ENCODE data around the gene DUSP1.

Gene DUSP1

GRCh38 chr5:172766287-172767108, 4.5 kb downstream of the DUSP1 start:
- no peak for TF ChIP-seq FOXP2 (optimal IDR thresholded peaks at IDR 0.05; ENCODE audit: borderline replicate concordance, extremely low read depth, extremely low read length, insufficient read depth)
- TF ChIP-seq POLR2AphosphoS5 (IDR thresholded peaks at IDR 0.05; ENCODE audit: low read depth, low read length), result peak; percentile 72
- peak; percentile 43; the same call in 1 of the 2 replicates for TF ChIP-seq SIN3A (IDR thresholded peaks at IDR 0.05; ENCODE audit: borderline replicate concordance, insufficient read depth, low read length)
- TF ChIP-seq, protein P1, sequence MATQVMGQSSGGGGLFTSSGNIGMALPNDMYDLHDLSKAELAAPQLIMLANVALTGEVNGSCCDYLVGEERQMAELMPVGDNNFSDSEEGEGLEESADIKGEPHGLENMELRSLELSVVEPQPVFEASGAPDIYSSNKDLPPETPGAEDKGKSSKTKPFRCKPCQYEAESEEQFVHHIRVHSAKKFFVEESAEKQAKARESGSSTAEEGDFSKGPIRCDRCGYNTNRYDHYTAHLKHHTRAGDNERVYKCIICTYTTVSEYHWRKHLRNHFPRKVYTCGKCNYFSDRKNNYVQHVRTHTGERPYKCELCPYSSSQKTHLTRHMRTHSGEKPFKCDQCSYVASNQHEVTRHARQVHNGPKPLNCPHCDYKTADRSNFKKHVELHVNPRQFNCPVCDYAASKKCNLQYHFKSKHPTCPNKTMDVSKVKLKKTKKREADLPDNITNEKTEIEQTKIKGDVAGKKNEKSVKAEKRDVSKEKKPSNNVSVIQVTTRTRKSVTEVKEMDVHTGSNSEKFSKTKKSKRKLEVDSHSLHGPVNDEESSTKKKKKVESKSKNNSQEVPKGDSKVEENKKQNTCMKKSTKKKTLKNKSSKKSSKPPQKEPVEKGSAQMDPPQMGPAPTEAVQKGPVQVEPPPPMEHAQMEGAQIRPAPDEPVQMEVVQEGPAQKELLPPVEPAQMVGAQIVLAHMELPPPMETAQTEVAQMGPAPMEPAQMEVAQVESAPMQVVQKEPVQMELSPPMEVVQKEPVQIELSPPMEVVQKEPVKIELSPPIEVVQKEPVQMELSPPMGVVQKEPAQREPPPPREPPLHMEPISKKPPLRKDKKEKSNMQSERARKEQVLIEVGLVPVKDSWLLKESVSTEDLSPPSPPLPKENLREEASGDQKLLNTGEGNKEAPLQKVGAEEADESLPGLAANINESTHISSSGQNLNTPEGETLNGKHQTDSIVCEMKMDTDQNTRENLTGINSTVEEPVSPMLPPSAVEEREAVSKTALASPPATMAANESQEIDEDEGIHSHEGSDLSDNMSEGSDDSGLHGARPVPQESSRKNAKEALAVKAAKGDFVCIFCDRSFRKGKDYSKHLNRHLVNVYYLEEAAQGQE (IDR thresholded peaks at IDR 0.05; ENCODE audit: insufficient read depth in 1 of 2, low read depth in 2 of 2, low read length in 2 of 2), result peak in 1 of 2 experiments; percentile 33; a peak in 1 of 4 replicates
- no peak for TF ChIP-seq TAF1 (IDR thresholded peaks at IDR 0.05; ENCODE audit: borderline replicate concordance, insufficient read depth, low read length)

DNA sequence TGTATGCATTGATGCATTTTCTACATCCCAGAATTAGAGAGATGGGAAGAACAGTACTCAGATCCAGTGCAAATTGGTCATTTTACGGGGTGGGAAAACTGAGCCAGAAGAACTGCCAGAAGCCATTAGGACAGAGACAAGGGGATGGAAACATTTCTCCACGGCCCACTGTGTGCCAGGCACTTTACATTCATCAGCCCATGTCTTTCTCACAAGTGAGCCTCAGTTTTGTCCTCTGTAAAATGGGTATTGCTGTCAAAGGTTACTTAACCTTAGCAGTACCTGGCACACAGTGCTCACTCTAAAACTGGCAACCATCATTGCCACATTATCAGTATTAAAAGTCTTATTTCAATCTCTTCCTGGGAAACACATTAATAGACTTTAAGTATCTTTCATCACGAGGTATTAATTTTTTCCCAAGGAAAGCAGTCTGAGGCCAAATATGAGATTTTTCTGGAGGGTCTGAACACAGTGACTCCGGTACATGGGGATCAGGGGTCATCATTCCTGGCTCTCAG, 5.2 kb downstream of the DUSP1 start:
- TF ChIP-seq POLR2AphosphoS5 (IDR thresholded peaks at IDR 0.05; ENCODE audit: low read depth, low read length), result peak; percentile 53; the same call in 1 of the 2 replicates
- TF ChIP-seq, protein P1 (IDR thresholded peaks at IDR 0.05; ENCODE audit: insufficient read depth in 1 of 2, low read depth in 2 of 2, low read length in 2 of 2), result no peak
- TF ChIP-seq TAF1 (IDR thresholded peaks at IDR 0.05; ENCODE audit: borderline replicate concordance, insufficient read depth, low read length), result no peak
- no peak for TF ChIP-seq FOXP2 (optimal IDR thresholded peaks at IDR 0.05; ENCODE audit: borderline replicate concordance, extremely low read depth, extremely low read length, insufficient read depth)

- TF ChIP-seq SIN3A (IDR thresholded peaks at IDR 0.05; ENCODE audit: borderline replicate concordance, insufficient read depth, low read length), result no peak
- TF ChIP-seq TAF1 (IDR thresholded peaks at IDR 0.05; ENCODE audit: borderline replicate concordance, insufficient read depth, low read length), result no peak
- TF ChIP-seq, protein P1 (IDR thresholded peaks at IDR 0.05; ENCODE audit: insufficient read depth in 1 of 2, low read depth in 2 of 2, low read length in 2 of 2), result no peak; a peak in 1 of 4 replicates
- TF ChIP-seq POLR2AphosphoS5 (IDR thresholded peaks at IDR 0.05; ENCODE audit: low read depth, low read length), result peak; percentile 44; the same call in 1 of the 2 replicates
- no peak for TF ChIP-seq FOXP2 (optimal IDR thresholded peaks at IDR 0.05; ENCODE audit: borderline replicate concordance, extremely low read depth, extremely low read length, insufficient read depth)
Measured at GRCh38 chr5:172764861-172765765, 5.9 kb downstream of the DUSP1 start.

- TF ChIP-seq, protein P1 (IDR thresholded peaks at IDR 0.05; ENCODE audit: insufficient read depth in 1 of 2, low read depth in 2 of 2, low read length in 2 of 2), result no peak
Measured at GRCh38 chr5:172763120-172763464, 7.9 kb downstream of the DUSP1 start.

All from PFSK-1 (cell line).